ENCODE results near the gene DPF1.

Gene DPF1

GRCh38 chr19:38202504-38202903 is 21.5 kb downstream of the DPF1 start:
- H3K9me3 ChIP-seq (ENCODE audit: control insufficient read depth, low read length) = no peaks in the 10 kb centered on the region
- no peaks in the 10 kb centered on the region for H3K36me3 ChIP-seq (ENCODE audit: control insufficient read depth, insufficient read depth, low read length)
- H3K9ac ChIP-seq (ENCODE audit: low read length) = no peak overlapping the region
- peaks cover 6% of the 10 kb centered on the region for H3K4me1 ChIP-seq (ENCODE audit: control insufficient read depth, insufficient read depth, low read length)
- no peaks in the 10 kb centered on the region for H3K27me3 ChIP-seq (ENCODE audit: control insufficient read depth, insufficient read depth, low read length)
- H3K4me3 ChIP-seq (ENCODE audit: low read length) = no peak overlapping the region

GRCh38 chr19:38201731-38202130 is 22.3 kb downstream of the DPF1 start:
- H3K36me3 ChIP-seq (ENCODE audit: control insufficient read depth, insufficient read depth, low read length) = no peaks in the 10 kb centered on the region
- peaks cover 6% of the 10 kb centered on the region for H3K4me1 ChIP-seq (ENCODE audit: control insufficient read depth, insufficient read depth, low read length)
- no peak overlapping the region for H3K9ac ChIP-seq (ENCODE audit: low read length)
- no peaks in the 10 kb centered on the region for H3K9me3 ChIP-seq (ENCODE audit: control insufficient read depth, low read length)
- H3K4me3 ChIP-seq (ENCODE audit: low read length) = no peak overlapping the region
- H3K27me3 ChIP-seq (ENCODE audit: control insufficient read depth, insufficient read depth, low read length) = no peaks in the 10 kb centered on the region

- Histone ChIP-seq H3K4me1 (ENCODE audit: control insufficient read depth, insufficient read depth, low read length) (peaks cover 9% of the 10 kb centered on the region), H3K27me3 (ENCODE audit: control insufficient read depth, insufficient read depth, low read length) (no peaks in the 10 kb centered on the region), H3K9me3 (ENCODE audit: control insufficient read depth, low read length) (no peaks in the 10 kb centered on the region), H3K9ac (ENCODE audit: low read length) (no peak overlapping the region), H3K36me3 (ENCODE audit: control insufficient read depth, insufficient read depth, low read length) (peaks cover 3% of the 10 kb centered on the region), H3K4me3 (ENCODE audit: low read length) (no peak overlapping the region)
Measured at GRCh38 chr19:38199340-38199739, 24.7 kb downstream of the DPF1 start.

- H3K36me3 ChIP-seq (ENCODE audit: control insufficient read depth, insufficient read depth, low read length) = peaks cover 3% of the 10 kb centered on the region
- H3K4me3 ChIP-seq (ENCODE audit: low read length) = no peak overlapping the region
- no peak overlapping the region for H3K9ac ChIP-seq (ENCODE audit: low read length)
- peaks cover 10% of the 10 kb centered on the region for H3K4me1 ChIP-seq (ENCODE audit: control insufficient read depth, insufficient read depth, low read length)
- no peaks in the 10 kb centered on the region for H3K9me3 ChIP-seq (ENCODE audit: control insufficient read depth, low read length)
- H3K27me3 ChIP-seq (ENCODE audit: control insufficient read depth, insufficient read depth, low read length) = no peaks in the 10 kb centered on the region
Measured at GRCh38 chr19:38197937-38198704, 25.9 kb downstream of the DPF1 start.

GRCh38 chr19:38196948-38197656 is 26.9 kb downstream of the DPF1 start:
- Histone ChIP-seq H3K36me3 (ENCODE audit: control insufficient read depth, insufficient read depth, low read length) (peaks cover 3% of the 10 kb centered on the region), H3K4me1 (ENCODE audit: control insufficient read depth, insufficient read depth, low read length) (peaks cover 10% of the 10 kb centered on the region), H3K4me3 (ENCODE audit: low read length) (no peak overlapping the region)

GRCh38 chr19:38196245-38196837 is 27.7 kb downstream of the DPF1 start:
- Histone ChIP-seq H3K27me3 (ENCODE audit: control insufficient read depth, insufficient read depth, low read length) (no peaks in the 10 kb centered on the region), H3K36me3 (ENCODE audit: control insufficient read depth, insufficient read depth, low read length) (peaks cover 3% of the 10 kb centered on the region), H3K4me1 (ENCODE audit: control insufficient read depth, insufficient read depth, low read length) (peaks cover 10% of the 10 kb centered on the region), H3K9me3 (ENCODE audit: control insufficient read depth, low read length) (no peaks in the 10 kb centered on the region), H3K4me3 (ENCODE audit: low read length) (no peak overlapping the region), H3K9ac (ENCODE audit: low read length) (no peak overlapping the region)

More at GRCh38 chr19:38196948-38197656, 26.9 kb downstream of the DPF1 start:
- no peak overlapping the region for H3K9ac ChIP-seq (ENCODE audit: low read length)
- H3K27me3 ChIP-seq (ENCODE audit: control insufficient read depth, insufficient read depth, low read length) = no peaks in the 10 kb centered on the region
- no peaks in the 10 kb centered on the region for H3K9me3 ChIP-seq (ENCODE audit: control insufficient read depth, low read length)

- peaks cover 3% of the 10 kb centered on the region for H3K36me3 ChIP-seq (ENCODE audit: control insufficient read depth, insufficient read depth, low read length)
- H3K9ac ChIP-seq (ENCODE audit: low read length) = no peak overlapping the region
- H3K9me3 ChIP-seq (ENCODE audit: control insufficient read depth, low read length) = no peaks in the 10 kb centered on the region
- H3K27me3 ChIP-seq (ENCODE audit: control insufficient read depth, insufficient read depth, low read length) = no peaks in the 10 kb centered on the region
- no peak overlapping the region for H3K4me3 ChIP-seq (ENCODE audit: low read length)
- peaks cover 10% of the 10 kb centered on the region for H3K4me1 ChIP-seq (ENCODE audit: control insufficient read depth, insufficient read depth, low read length)
Measured at GRCh38 chr19:38195237-38195636, 28.8 kb downstream of the DPF1 start.

GRCh38 chr19:38194061-38194701 is 29.8 kb downstream of the DPF1 start:
- peaks cover 10% of the 10 kb centered on the region for H3K4me1 ChIP-seq (ENCODE audit: control insufficient read depth, insufficient read depth, low read length)
- no peak overlapping the region for H3K9ac ChIP-seq (ENCODE audit: low read length)
- peaks cover 3% of the 10 kb centered on the region for H3K36me3 ChIP-seq (ENCODE audit: control insufficient read depth, insufficient read depth, low read length)
- H3K27me3 ChIP-seq (ENCODE audit: control insufficient read depth, insufficient read depth, low read length) = no peaks in the 10 kb centered on the region
- no peaks in the 10 kb centered on the region for H3K9me3 ChIP-seq (ENCODE audit: control insufficient read depth, low read length)
- no peak overlapping the region for H3K4me3 ChIP-seq (ENCODE audit: low read length)

- Histone ChIP-seq H3K4me3 (ENCODE audit: low read length) (no peak overlapping the region), H3K36me3 (ENCODE audit: control insufficient read depth, insufficient read depth, low read length) (peaks cover 3% of the 10 kb centered on the region), H3K9ac (ENCODE audit: low read length) (no peak overlapping the region), H3K27me3 (ENCODE audit: control insufficient read depth, insufficient read depth, low read length) (no peaks in the 10 kb centered on the region), H3K9me3 (ENCODE audit: control insufficient read depth, low read length) (no peaks in the 10 kb centered on the region), H3K4me1 (ENCODE audit: control insufficient read depth, insufficient read depth, low read length) (peaks cover 10% of the 10 kb centered on the region)
Measured at GRCh38 chr19:38193445-38193844, 30.6 kb downstream of the DPF1 start.

GRCh38 chr19:38191747-38192146 is 32.3 kb downstream of the DPF1 start:
- Histone ChIP-seq H3K9me3 (ENCODE audit: control insufficient read depth, low read length) (no peaks in the 10 kb centered on the region), H3K27me3 (ENCODE audit: control insufficient read depth, insufficient read depth, low read length) (no peaks in the 10 kb centered on the region), H3K4me3 (ENCODE audit: low read length) (no peak overlapping the region), H3K36me3 (ENCODE audit: control insufficient read depth, insufficient read depth, low read length) (peaks cover 3% of the 10 kb centered on the region), H3K4me1 (ENCODE audit: control insufficient read depth, insufficient read depth, low read length) (peaks cover 10% of the 10 kb centered on the region), H3K9ac (ENCODE audit: low read length) (no peak overlapping the region)

GRCh38 chr19:38190793-38191192 is 33.2 kb downstream of the DPF1 start:
- peaks cover 10% of the 10 kb centered on the region for H3K4me1 ChIP-seq (ENCODE audit: control insufficient read depth, insufficient read depth, low read length)
- peaks cover 5% of the 10 kb centered on the region for H3K36me3 ChIP-seq (ENCODE audit: control insufficient read depth, insufficient read depth, low read length)
- no peaks in the 10 kb centered on the region for H3K27me3 ChIP-seq (ENCODE audit: control insufficient read depth, insufficient read depth, low read length)
- H3K9ac ChIP-seq (ENCODE audit: low read length) = no peak overlapping the region
- no peaks in the 10 kb centered on the region for H3K9me3 ChIP-seq (ENCODE audit: control insufficient read depth, low read length)
- H3K4me3 ChIP-seq (ENCODE audit: low read length) = no peak overlapping the region

- H3K9me3 ChIP-seq (ENCODE audit: control insufficient read depth, low read length) = no peaks in the 10 kb centered on the region
- H3K36me3 ChIP-seq (ENCODE audit: control insufficient read depth, insufficient read depth, low read length) = peaks cover 9% of the 10 kb centered on the region
- H3K9ac ChIP-seq (ENCODE audit: low read length) = no peak overlapping the region
- no peak overlapping the region for H3K4me3 ChIP-seq (ENCODE audit: low read length)
- peaks cover 10% of the 10 kb centered on the region for H3K4me1 ChIP-seq (ENCODE audit: control insufficient read depth, insufficient read depth, low read length)
- no peaks in the 10 kb centered on the region for H3K27me3 ChIP-seq (ENCODE audit: control insufficient read depth, insufficient read depth, low read length)
Measured at GRCh38 chr19:38190061-38190460, 34.0 kb downstream of the DPF1 start.
